Heart right ventricle (tissue), 16 donors: ENCODE measurements around the gene PCDHGA1. TPM values are rescaled to one million over a fixed set of nuclear protein-coding genes. Genes with fewer than 3 reads are reported as not detected.

Experiments used
- ATAC-seq, 8 donors: fragments of 200-7000 bp; cut with Tn5 transposase; one replicate each; pipeline ENCODE4 v1.9.1; 2020; ENCODE audit warnings: mild to moderate bottlenecking in 8 of 8, moderate library complexity in 8 of 8, moderate number of reproducible peaks in 1 of 8
- DNase-seq, 2 donors: peaks; one replicate each; pipeline ENCODE4 v3.0.0-alpha.2; 2020
- H3K27ac ChIP-seq, 10 donors: fragments of 200-600 bp; sonication (generic) in 2 of 10; one replicate each; pipeline versions ENCODE4 v1.5.0 to v1.8.0; 2020 to 2022; ENCODE audit warnings: mild to moderate bottlenecking in 3 of 10
- H3K27me3 ChIP-seq, 7 donors: fragments of 200-600 bp; one replicate each; pipeline ENCODE4 v1.8.0; 2021 to 2022; ENCODE audit warnings: mild to moderate bottlenecking in 2 of 7
- H3K36me3 ChIP-seq, 9 donors: fragments of 200-600 bp; sonication (generic) in 1 of 9; one replicate each; pipeline versions ENCODE4 v1.5.0 to v1.8.0; 2020 to 2022; ENCODE audit warnings: mild to moderate bottlenecking in 2 of 9
- H3K4me1 ChIP-seq, 9 donors: fragments of 200-600 bp; sonication (generic) in 1 of 9; one replicate each; pipeline versions ENCODE4 v1.5.0 to v1.8.0; 2020 to 2022; ENCODE audit warnings: mild to moderate bottlenecking in 4 of 9
- H3K4me3 ChIP-seq, 10 donors: fragments of 200-600 bp; sonication (generic) in 2 of 10; one replicate each; pipeline versions ENCODE4 v1.5.0 to v1.8.0; 2020 to 2022; ENCODE audit warnings: mild to moderate bottlenecking in 7 of 10, moderate library complexity in 2 of 10
- H3K9me3 ChIP-seq, 11 donors: fragments of 200-600 bp in 10 of 11; sonication (generic) in 2 of 11; one replicate each; pipeline versions ENCODE4 v1.5.0 to v1.8.0; 2013 to 2022; ENCODE audit warnings: mild to moderate bottlenecking in 2 of 11, control low read depth in 1 of 11, moderate library complexity in 1 of 11
- WGBS, 2 donors: extraction: QIAGEN DNeasy Blood & Tissue Kit; methylation state at CpG; one replicate each; pipeline ENCODE4 v1.1.7; 2013; ENCODE audit warnings: inconsistent platforms in 1 of 2; 5-methylcytosine and 5-hydroxymethylcytosine counted together
- intact Hi-C, 10 donors: fragments of 100-400 bp; cut with DNase I; formaldehyde crosslinking; loops; one replicate each; pipeline versions ENCODE4 v1.11.1 to v1.14.2; 2022
- polyA plus RNA-seq, 2 donors: library from polyadenylated mRNA; stranded (reverse); fragments of 200-250 nt; gene quantifications; one replicate each; pipeline ENCODE4 v1.2.3, GENCODE V29; 2013
- total RNA-seq, 10 donors: library from RNA; stranded (reverse); fragmentation: NEBNext Ultra II Directional in 3 of 10; extraction: Animal tissue kit (Norgen Biotek cat#: 25700) in 3 of 10; gene quantifications; one replicate each; pipeline versions ENCODE4 v1.2.1 to v1.2.4, GENCODE V29; 2021 to 2023
- TF ChIP-seq, protein P1 (sequence below), 9 donors: fragments of 200-600 bp; sonication (generic) in 2 of 9; IDR thresholded peaks; one replicate each; pipeline versions ENCODE4 v1.5.0 to v1.8.0; 2021 to 2022; ENCODE audit warnings: antibody characterized with exemption in 9 of 9, mild to moderate bottlenecking in 5 of 9, moderate library complexity in 1 of 9
- donor health status: Arrhythmogenic right ventricular cardiomyopathy.
- donor health status: ischemic (EF 13 %, LVEDD 7.1; RV severe dilation, severe dysfunction).
- donor health status: healthy with polysubstance abuse.
- donor health status: DM: no; HTN: yes; CAD: no.
- donor health status: DM: no; HTN: no; CAD: no.
- donor health status: ischemic (EF 25% LVEDD 6.9; RV normal size, moderate dysfunction).
- donor health status: ischemic (EF 25% LVEDD 5.7; RV mildly dilated, moderate dysfunction).
- donor health status: healthy.
- donor health status: DM: yes; HTN: yes; CAD: no.
- donor health status: Ischemic cardiomyopathy.
- donor health status: ischemic (EF 35%, LVEDD 5.7; RV mildly dilated, moderate dysfunction).
- donor health status: nonischemic (EF 11% LVEDD 7.7; RV severe dilation, severe dysfunction).
- donor health status: DM: yes; HTN: yes; CAD: no.
- donor health status: PGD.
- donor health status: ischemic (EF 29% LVEDD 5.4; RV normal size, mild dysfunction).
- donor health status: nonischemic (EF 23%, LVEDD 6.1; RV moderate dilation, normal function).

Gene PCDHGA1
- total and polyA plus RNA-seq, 12 donors = 0.57 to 5.0 (median 2.6) TPM

DNA sequence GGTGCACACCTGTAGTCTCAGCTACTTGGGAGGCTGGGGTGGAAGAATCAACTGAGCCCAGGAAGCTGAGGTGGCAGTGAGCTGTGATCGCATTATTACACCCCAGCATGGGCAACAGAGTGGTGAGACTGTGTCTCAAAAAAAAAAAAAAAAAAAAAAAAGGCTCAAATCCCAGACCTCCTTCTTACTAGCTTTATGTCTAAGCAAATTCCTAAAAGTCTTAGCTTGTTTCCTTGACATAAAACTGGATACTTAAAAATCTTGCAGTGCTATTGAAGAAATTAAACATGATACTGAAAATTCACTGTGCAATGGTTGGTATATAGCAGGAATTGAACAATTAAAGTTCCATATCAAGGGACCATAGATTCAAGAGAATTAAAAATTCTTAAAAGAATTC is 203.6 kb downstream of the PCDHGA1 start:
- TF ChIP-seq, protein P1, sequence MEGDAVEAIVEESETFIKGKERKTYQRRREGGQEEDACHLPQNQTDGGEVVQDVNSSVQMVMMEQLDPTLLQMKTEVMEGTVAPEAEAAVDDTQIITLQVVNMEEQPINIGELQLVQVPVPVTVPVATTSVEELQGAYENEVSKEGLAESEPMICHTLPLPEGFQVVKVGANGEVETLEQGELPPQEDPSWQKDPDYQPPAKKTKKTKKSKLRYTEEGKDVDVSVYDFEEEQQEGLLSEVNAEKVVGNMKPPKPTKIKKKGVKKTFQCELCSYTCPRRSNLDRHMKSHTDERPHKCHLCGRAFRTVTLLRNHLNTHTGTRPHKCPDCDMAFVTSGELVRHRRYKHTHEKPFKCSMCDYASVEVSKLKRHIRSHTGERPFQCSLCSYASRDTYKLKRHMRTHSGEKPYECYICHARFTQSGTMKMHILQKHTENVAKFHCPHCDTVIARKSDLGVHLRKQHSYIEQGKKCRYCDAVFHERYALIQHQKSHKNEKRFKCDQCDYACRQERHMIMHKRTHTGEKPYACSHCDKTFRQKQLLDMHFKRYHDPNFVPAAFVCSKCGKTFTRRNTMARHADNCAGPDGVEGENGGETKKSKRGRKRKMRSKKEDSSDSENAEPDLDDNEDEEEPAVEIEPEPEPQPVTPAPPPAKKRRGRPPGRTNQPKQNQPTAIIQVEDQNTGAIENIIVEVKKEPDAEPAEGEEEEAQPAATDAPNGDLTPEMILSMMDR (IDR thresholded peaks at IDR 0.05) = no peak
- no peak overlapping the region for H3K4me3 ChIP-seq
- H3K36me3 ChIP-seq = peaks cover 0 to 78% (median 0%) of the 10 kb centered on the region in 9 donors
- peaks cover 4 to 27% (median 18%) of the 10 kb centered on the region in 9 donors for H3K4me1 ChIP-seq
- WGBS, 2 donors = 100% methylated on average over 1 of the region's 1 CpG
- H3K9me3 ChIP-seq = no peaks in the 10 kb centered on the region
- H3K27me3 ChIP-seq = no peaks in the 10 kb centered on the region
- no peak overlapping the region for H3K27ac ChIP-seq
- DNase-seq = no peak
- no peak for ATAC-seq
- intact Hi-C loops = no loop called here

DNA sequence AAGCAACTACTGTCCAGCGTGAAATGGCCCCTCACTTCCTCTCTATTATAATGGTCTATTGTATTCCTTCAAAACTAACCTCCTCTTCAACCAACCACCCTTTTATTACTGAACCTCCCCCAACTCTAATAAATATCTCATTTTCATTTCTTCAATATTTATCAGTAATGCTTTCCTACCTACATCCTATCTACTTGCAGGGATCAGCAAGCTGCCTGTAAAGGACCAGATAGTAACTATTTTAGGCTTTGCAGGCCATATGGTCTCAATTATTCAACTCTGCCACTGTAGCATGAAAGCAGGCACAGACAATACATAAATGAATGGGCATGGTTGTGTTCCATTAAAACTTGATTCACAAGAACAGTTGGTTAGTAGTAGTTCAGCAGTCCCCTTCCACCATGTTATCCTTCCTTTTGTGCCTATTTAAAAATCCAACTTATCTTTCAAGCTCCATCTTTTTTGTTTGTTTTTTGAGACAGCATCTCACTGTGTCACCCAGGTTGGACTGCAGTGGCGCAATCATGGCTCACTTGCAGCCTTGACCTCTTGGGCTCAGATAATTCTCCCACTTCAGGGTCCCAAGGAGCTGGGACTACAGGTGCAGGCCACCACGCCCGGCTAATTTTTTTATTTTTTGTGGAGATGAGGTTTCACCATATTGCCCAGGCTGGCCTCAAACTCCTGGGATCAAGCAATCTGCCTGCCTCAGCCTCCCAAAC is 204.3 kb downstream of the PCDHGA1 start:
- Histone ChIP-seq H3K27ac (no peak overlapping the region), H3K27me3 (no peaks in the 10 kb centered on the region), H3K4me1 (peaks cover 0 to 19% (median 10%) of the 10 kb centered on the region in 9 donors), H3K9me3 (no peaks in the 10 kb centered on the region), H3K36me3 (peaks cover 0 to 77% (median 0%) of the 10 kb centered on the region in 9 donors), H3K4me3 (no peak overlapping the region)
- TF ChIP-seq, protein P1 (IDR thresholded peaks at IDR 0.05) = no peak
- ATAC-seq (no peak), DNase-seq (no peak)
- WGBS, 2 donors = 95 to 96% methylated on average over 4 of the region's 4 CpGs
- intact Hi-C loops = no loop called here

DNA sequence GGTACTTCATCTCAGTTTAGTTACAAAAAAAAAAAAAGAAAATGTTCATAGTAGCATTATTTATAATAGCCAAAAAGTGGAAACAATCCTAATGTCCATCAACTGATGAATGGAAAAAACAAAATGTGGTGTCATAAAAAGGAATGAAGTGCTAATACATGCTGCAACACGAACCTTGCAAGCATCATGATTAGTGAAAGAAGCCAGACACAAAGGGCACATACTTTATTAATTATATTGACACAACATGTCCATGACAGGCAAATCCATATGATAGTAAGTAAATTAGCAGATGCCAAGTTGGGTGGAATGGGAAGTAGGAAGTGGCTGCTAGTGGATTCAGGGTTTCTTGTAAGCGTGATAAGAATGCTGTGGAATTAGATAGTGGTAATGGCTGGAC is 212.7 kb downstream of the PCDHGA1 start:
- H3K36me3 ChIP-seq = peaks cover 0 to 70% (median 11%) of the 10 kb centered on the region in 9 donors
- H3K27me3 ChIP-seq = no peaks in the 10 kb centered on the region
- peaks cover 0 to 22% (median 16%) of the 10 kb centered on the region in 11 donors for H3K9me3 ChIP-seq
- H3K4me1 ChIP-seq = peaks cover 0 to 3% (median 0%) of the 10 kb centered on the region in 9 donors
- DNase-seq (no peak), ATAC-seq (no peak)
- H3K4me3 ChIP-seq = no peak overlapping the region
- WGBS, 2 donors = 72 to 78% methylated on average over 2 of the region's 2 CpGs
- no peak overlapping the region for H3K27ac ChIP-seq
- intact Hi-C loops = no loop called here
- TF ChIP-seq, protein P1 (IDR thresholded peaks at IDR 0.05) = no peak

DNA sequence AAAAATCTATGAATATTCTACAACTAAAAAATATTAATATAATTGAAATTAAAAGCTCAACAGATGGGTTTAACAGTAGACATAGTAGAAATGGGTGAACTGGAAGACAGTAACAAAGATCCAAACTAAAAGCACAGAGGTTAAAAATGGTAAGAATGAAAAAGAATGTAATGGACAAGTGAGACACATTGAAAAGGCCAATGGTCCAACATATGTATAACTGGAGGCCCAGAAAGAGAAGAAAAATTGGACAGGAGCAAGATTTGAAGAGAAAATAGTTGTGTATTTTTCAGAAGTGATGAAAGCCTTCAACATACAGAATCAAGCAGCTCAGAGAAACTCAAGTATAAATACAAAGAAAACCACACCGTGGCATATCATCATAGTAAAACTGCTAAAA is 217.2 kb downstream of the PCDHGA1 start:
- DNase-seq (no peak), ATAC-seq (no peak)
- H3K9me3 ChIP-seq = peaks cover 0 to 36% (median 21%) of the 10 kb centered on the region in 11 donors
- no peak overlapping the region for H3K27ac ChIP-seq
- H3K4me3 ChIP-seq = no peak overlapping the region
- H3K4me1 ChIP-seq = peaks cover 0 to 3% (median 0%) of the 10 kb centered on the region in 9 donors
- H3K27me3 ChIP-seq = no peaks in the 10 kb centered on the region
- intact Hi-C loops = no loop called here
- peaks cover 0 to 78% (median 20%) of the 10 kb centered on the region in 9 donors for H3K36me3 ChIP-seq
- 93 to 98% methylated on average over 1 of the region's 1 CpG for WGBS, 2 donors
- TF ChIP-seq, protein P1 (IDR thresholded peaks at IDR 0.05) = no peak
